ENCODE results near the gene CBLB.

CBLB gene

DNA sequence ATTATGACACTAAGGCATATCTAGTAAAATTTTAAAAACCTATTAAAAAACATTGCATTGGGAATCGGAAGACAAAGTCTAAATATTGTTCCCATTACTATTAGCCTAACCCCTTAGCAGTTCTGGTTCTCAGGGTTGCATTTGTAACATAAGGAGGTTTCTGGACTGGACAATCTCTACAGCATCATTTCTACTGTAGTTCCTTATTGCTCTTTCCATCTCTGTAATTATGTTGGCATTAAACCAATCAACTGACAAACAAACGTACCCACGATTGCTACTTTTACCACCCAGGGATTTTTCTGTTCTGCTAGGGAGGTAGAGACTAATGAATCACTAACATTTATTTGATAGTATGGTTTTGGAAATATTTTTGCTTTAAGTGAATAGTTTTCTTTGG, 190.8 kb downstream of the CBLB start:
- Histone ChIP-seq H3K36me3 (ENCODE audit: control insufficient read depth, insufficient read depth, low read length) (peaks cover 2% of the 10 kb centered on the region; the same call in 1 of the 2 replicates), H3K4me3 (replicated peaks; ENCODE audit: low read depth, low read length) (no peak overlapping the region), H3K27me3 (replicated peaks; ENCODE audit: control insufficient read depth, insufficient read depth, low read length) (no peaks in the 10 kb centered on the region)
- DNase-seq (ENCODE audit: extremely low read depth, insufficient read length) = no peak
- TF ChIP-seq, protein P1, sequence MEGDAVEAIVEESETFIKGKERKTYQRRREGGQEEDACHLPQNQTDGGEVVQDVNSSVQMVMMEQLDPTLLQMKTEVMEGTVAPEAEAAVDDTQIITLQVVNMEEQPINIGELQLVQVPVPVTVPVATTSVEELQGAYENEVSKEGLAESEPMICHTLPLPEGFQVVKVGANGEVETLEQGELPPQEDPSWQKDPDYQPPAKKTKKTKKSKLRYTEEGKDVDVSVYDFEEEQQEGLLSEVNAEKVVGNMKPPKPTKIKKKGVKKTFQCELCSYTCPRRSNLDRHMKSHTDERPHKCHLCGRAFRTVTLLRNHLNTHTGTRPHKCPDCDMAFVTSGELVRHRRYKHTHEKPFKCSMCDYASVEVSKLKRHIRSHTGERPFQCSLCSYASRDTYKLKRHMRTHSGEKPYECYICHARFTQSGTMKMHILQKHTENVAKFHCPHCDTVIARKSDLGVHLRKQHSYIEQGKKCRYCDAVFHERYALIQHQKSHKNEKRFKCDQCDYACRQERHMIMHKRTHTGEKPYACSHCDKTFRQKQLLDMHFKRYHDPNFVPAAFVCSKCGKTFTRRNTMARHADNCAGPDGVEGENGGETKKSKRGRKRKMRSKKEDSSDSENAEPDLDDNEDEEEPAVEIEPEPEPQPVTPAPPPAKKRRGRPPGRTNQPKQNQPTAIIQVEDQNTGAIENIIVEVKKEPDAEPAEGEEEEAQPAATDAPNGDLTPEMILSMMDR (IDR thresholded peaks at IDR 0.05; ENCODE audit: insufficient read depth, low read length, poor library complexity, severe bottlenecking) = no peak

DNA sequence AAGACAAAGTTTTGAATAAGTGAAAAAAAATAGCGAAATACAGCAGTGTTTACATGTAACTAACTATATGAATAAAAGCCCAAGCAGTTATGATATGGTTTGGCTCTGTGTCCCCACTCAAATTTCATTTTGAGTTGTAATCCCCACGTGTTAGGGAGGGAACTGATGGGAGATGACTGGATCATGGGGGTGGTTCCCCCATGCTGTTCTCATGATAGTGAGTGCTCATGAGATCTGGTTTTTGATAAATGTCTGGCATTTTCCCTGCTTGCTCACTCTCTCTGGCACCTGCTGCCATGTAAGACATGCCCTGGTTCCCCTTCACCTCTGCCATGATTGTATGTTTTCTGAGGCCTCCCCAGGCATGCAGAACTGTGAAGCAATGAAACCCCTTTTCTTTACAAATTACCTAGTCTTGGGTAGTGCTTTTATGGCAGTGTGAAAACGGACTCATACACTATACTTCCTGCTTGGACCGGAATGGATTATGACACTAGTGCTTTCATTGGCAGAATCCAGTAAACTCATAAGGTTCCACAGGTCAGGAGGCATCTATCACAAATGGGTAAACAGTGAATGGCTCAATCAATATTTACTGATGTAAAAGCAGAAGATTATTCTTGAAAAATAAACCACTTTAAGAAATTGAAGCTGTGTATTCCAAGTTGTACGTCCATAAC, 192.1 kb downstream of the CBLB start:
- H3K36me3 ChIP-seq (ENCODE audit: control insufficient read depth, insufficient read depth, low read length) = peaks cover 2% of the 10 kb centered on the region; the same call in 1 of the 2 replicates
- no peaks in the 10 kb centered on the region for H3K27me3 ChIP-seq (replicated peaks; ENCODE audit: control insufficient read depth, insufficient read depth, low read length)
- no peak overlapping the region for H3K4me3 ChIP-seq (replicated peaks; ENCODE audit: low read depth, low read length)
- DNase-seq (ENCODE audit: extremely low read depth, insufficient read length) = no peak
- TF ChIP-seq, protein P1 (IDR thresholded peaks at IDR 0.05; ENCODE audit: insufficient read depth, low read length, poor library complexity, severe bottlenecking) = no peak

DNA sequence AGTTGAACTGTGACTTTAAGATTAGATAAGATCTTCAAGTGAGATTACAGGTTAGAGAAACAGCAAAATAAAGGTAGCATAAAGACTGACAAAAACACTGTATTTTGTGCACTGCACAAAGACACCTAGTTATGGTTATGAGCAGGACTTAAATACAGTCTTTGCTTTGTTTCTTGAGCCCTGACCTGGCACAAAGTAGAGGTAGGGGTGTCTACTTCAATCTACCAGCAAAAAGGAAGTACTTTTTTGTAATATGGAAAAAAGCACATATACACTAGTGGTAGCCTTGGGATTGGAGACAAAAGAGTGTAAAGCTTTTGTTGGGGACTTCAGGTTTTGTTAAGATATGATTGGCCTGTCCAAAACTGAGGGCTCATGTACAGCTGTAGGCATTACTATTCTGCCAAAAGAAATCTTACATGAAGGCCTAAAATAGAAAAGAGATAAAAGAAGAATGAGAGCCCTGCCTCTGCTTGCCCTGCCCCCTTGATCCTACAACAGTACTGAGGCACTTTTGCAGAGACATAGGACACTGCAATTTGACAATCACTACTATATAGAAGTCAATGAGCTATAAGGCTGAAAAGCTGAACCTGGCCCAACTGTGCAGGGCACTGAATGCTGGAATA, 194.3 kb downstream of the CBLB start:
- H3K36me3 ChIP-seq (ENCODE audit: control insufficient read depth, insufficient read depth, low read length) = peaks cover 2% of the 10 kb centered on the region; the same call in 1 of the 2 replicates
- no peak for DNase-seq (ENCODE audit: extremely low read depth, insufficient read length)
- no peak overlapping the region for H3K4me3 ChIP-seq (replicated peaks; ENCODE audit: low read depth, low read length)
- TF ChIP-seq, protein P1 (IDR thresholded peaks at IDR 0.05; ENCODE audit: insufficient read depth, low read length, poor library complexity, severe bottlenecking) = no peak
- H3K27me3 ChIP-seq (replicated peaks; ENCODE audit: control insufficient read depth, insufficient read depth, low read length) = no peaks in the 10 kb centered on the region

DNA sequence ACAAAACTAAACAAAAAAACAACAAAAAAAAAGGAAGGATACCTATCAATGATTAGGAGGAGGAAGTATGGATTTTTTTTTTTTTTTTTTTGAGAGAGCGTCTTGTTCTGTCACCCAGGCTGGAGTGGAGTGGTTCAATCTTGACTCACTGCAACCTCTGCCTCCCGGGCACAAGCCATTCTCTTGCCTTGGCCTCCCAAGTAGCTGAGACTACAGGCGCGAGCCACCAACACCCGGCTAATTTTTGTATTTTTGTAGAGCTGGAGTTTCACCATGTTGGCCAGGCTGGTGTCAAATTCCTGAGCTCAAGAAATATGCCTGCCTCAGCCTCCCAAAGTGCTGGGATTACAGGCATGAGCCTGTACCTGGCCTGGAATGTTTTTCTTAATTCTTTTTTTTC, 195.8 kb downstream of the CBLB start:
- H3K27me3 ChIP-seq (replicated peaks; ENCODE audit: control insufficient read depth, insufficient read depth, low read length) = no peaks in the 10 kb centered on the region
- no peak overlapping the region for H3K4me3 ChIP-seq (replicated peaks; ENCODE audit: low read depth, low read length)
- TF ChIP-seq, protein P1 (IDR thresholded peaks at IDR 0.05; ENCODE audit: insufficient read depth, low read length, poor library complexity, severe bottlenecking) = no peak
- no peaks in the 10 kb centered on the region; the same call in 1 of the 2 replicates for H3K36me3 ChIP-seq (ENCODE audit: control insufficient read depth, insufficient read depth, low read length)
- no peak for DNase-seq (ENCODE audit: extremely low read depth, insufficient read length)

DNA sequence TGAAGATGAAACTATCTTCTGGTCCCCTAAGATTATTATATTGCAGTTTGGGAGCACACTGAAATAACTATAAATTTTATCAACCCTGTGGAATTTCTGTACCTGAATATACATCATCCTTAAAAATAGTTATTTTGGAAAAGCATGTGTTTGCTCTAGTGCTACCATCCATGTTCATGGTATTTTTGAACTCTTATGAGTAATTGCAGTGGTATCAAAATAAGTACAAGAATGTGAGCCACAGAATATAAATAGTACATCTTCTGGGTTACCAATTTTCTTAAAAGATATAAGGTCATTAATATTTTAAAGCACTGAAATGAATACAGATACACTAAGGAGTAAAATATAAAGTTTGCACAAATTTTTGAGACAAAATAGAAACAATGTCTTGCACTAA, 206.5 kb downstream of the CBLB start:
- TF ChIP-seq, protein P1 (IDR thresholded peaks at IDR 0.05; ENCODE audit: insufficient read depth, low read length, poor library complexity, severe bottlenecking) = no peak
- no peak overlapping the region for H3K4me3 ChIP-seq (replicated peaks; ENCODE audit: low read depth, low read length)
- no peaks in the 10 kb centered on the region; the same call in 1 of the 2 replicates for H3K36me3 ChIP-seq (ENCODE audit: control insufficient read depth, insufficient read depth, low read length)
- no peaks in the 10 kb centered on the region for H3K27me3 ChIP-seq (replicated peaks; ENCODE audit: control insufficient read depth, insufficient read depth, low read length)
- DNase-seq (ENCODE audit: extremely low read depth, insufficient read length) = no peak

All from GM06990 (cell line).